ENCODE measurements around the gene KIF1A.
"Not testable (repeated sequence)": the region's sequence is repeated elsewhere in the genome, so short reads cannot be mapped to it uniquely, and the experiment has no call there.

Gene KIF1A

DNA sequence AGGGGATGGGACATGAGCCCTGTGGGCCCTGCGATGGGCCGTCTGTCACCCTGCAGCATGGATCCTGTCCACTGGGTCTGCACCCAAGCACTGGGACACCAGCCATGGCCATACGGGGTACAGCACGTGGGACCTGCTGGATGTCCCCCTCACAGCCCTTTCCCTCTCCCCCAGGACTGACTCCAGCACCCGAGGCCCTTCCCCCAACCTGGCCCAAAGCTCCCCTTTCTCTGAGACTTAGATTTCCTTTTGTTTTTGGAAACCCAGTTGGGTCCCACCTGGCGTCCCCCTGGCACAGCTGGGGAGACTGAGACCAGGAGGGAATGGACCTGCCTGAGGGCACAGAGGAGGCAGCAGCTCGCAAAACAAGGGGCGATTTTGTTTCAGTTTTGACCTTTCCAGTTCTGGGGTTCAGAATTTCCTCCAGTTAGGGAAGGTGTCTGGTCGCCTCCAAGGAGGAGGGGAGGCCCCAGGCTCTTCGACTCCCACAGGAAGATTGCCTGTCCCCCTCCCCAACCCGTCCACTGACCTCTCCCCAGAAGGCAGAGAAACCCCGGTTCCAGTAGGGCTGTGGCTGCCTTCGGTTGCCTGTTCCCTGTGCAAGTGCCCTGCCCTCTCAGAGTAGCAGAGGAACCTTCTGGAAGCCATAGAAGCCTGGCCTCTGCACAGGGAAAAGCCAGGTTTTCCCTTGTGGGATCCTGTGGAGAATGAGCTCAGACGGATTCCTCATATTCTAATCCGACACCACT is 135.9 kb downstream of the KIF1A start:
- not testable (repeated sequence) for DNase-seq

DNA sequence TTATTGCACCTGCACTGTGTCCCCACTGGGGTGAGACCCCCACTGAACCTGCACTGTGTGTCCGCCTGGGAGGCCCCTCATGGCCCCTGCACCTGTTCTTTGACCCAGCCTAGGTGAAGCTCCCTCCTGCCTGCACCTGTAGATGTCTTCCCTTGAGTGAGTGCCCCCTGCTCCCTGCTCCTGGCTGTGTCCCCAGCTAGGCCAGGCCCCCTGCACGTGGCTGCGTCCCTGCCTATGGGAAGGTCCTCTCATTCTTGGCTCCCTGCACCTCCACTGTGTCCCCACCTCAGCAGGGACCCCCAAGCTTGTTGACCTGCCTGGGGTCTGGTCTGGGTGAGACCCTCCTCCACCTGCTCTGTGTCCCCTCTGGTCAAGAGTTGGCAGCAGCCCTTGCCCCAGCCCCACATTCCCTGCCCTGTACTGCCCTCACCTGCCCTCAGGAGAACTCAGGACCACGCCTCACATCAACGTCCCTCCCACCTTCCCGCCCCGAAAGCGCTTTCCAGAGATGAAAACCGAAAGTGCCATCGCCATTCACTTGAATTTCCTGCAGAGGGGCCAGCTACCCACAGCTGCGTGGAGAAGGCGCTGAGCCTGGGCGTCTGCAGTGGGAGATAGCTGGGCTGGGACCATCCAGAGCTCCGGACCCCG is 136.6 kb downstream of the KIF1A start:
- not testable (repeated sequence) for DNase-seq

DNA sequence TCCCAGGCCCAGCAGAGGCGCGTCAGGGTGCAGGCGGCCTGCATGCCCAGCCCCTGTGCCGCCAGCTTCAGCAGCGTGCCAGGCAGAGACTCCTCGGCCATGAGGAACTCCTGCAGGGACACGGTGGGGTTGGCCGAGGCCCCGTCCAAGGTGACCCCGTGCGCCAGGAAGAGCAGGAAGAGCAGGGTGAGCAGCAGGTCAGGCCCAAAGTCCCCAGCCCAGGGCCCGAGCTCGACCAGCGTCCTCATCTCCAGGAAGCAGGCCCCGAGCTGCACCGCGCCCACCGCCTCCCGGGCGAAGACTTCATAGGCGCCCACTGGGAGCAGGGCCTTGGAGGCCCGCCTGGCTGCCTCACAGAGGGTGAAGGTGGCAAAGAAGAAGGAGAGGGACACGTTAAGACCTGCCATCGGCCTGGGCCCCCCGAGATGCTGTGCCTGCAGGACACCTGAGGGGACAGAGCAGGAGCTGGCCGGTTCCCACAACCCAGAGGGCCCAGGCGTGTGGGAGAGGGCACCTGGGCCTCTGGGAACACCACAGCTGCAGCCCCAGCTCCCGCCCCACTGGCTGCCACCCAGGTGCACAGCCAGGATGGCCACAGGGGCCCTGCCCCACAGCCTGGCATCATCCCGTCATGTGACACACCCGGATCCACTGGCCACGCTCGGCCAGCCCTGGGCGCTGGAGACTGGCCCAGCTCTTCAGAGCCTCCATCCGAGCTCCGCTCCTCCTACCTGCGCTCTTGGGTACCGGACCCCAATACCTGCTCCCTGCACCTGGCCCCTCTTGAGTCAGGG is 137.4 kb downstream of the KIF1A start, which contains the start of gene AQP12B:
AQP12B (minus strand) TSS at position 455 of the 794 bp plus-strand sequence; CDS start at position 407, 48 bp downstream.
- not testable (repeated sequence) for DNase-seq

DNA sequence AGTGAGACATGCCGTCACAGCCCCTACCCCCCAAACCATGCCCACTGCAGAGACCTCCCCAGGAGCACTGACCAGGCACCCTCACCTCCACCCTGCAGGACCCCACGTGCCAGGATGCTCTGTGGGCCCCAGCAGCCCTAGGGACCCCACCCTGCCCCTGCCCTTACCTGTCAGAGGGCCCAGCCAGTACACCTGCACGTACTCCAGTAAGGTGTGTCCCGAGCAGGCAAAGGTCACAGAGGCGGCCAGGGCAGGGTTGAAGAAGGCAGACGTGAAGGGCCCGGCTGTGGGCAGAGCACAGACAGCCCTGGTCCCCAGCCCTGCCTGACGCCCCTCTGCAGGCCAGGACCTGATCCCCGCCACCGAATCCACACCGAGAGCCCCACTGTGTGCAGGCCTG is 139.8 kb downstream of the KIF1A start:
- DNase-seq, result not testable (repeated sequence)

DNA sequence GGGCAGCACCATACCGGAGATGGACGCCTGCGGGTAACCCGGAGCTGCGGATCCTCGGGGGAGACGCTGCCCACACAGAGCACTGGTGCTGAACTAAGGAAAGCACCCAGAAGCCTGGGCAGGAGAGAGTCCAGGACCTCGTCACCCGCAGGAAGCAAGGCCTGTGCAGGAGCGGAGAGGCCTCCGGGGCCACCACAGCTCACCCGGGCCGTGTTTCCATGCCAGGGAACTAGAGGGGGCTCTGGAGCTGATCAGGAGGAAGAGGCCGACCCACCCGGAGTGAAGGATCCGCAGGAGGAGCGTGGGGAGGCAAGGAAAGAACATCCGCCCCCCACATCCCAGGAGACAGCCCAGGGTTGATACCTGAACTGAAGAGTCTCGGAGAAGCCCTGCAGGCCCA is 141.1 kb downstream of the KIF1A start:
- DNase-seq, result not testable (repeated sequence)

DNA sequence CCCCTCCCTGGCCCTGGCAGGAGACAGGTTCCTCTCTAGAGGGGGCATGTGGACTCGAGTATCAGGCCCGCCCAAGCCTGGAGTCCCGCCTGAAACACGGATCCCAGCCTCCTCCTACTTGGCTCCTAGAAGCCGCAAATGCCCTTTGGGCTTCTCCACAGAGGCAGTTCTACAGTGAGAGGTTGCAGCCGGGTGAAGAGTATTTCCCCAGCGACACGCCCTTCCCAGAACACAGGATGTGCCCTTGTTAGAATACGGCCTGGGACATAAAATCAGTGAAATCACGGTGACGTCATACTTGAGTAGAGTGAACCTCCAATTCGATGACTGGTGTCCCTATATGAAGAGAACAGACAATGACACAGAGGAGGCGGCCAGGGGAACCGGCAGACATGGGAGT is 142.0 kb downstream of the KIF1A start:
- DNase-seq, result not testable (repeated sequence)

DNA sequence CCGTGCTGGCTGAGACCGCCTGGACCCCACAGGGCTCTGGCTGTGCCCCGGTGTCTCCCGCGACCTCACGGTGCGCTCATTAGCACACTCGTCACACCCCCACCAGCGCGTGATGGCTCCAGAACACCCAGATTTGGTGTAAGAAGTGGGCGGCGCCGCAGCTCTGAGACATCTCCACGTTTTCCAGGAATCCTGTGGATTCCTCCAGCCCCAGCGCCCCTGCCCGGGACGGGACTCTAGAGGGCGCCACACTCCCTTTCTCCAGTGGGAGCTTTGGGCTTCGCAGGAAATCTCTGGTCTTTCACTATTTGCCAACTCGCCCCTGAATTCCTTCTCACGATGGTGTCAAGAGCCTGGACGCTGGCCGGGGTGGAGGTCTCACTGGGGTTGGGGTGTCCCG is 144.7 kb downstream of the KIF1A start:
- not testable (repeated sequence) for DNase-seq

DNA sequence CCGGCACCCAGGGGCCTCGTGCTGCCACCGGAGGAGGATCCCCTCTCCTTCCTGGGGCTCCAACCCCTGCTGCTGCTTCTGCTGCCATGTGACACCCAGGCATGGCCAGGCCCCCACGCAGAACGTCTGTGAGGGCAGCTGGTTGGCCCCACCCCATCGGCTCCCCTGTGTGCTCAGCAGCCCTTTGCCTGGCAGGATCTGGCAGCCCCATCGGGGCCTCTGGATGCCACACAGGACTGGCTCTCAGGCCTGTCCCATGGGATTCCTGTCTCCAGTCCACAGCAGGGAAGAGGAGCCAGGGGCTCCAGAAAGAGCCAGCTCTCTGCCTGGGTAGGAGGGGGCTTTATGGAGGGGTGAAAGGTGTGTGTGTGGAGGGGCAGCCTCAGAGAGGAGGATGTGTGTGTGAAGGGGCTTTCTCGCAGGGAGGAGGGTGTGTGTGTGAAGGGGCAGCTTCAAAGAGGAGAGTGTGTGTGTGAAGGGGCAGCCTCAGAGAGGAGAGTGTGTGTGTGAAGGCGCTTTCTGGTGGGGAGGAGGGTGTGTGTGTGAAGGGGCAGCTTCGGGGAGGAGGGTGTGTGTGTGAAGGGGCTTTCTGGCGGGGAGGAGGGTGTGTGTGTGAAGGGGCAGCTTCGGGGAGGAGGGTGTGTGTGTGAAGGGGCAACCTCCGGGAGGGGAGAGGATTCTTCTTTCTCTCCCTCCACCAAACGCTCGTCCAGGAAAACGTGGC is 145.4 kb downstream of the KIF1A start:
- DNase-seq, result not testable (repeated sequence)

DNA sequence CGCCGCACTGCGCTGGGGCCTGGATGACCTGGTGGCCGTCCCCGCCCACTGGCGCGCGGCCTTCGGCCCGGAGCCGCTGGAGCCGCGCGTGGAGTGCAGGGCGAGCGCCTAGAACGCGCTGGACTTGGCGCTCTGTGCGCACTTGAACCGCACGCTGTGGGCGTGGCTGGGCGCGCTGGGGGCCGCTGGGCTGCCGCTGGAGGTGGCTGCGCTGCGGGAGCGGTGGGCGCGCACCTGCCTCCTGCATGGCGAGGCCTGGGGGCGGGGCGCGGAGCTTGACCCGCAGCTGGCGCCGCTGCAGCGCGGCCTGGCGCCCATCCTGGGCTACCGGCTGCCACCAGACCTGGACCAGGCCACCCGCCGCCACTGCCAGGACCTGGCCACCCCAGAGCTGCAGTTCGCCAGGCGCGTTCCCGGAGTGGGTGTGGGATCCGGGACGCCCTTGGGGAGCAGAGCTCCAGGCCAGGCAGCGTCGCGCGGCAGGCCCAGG is 147.3 kb downstream of the KIF1A start:
- no peak for DNase-seq

DNA sequence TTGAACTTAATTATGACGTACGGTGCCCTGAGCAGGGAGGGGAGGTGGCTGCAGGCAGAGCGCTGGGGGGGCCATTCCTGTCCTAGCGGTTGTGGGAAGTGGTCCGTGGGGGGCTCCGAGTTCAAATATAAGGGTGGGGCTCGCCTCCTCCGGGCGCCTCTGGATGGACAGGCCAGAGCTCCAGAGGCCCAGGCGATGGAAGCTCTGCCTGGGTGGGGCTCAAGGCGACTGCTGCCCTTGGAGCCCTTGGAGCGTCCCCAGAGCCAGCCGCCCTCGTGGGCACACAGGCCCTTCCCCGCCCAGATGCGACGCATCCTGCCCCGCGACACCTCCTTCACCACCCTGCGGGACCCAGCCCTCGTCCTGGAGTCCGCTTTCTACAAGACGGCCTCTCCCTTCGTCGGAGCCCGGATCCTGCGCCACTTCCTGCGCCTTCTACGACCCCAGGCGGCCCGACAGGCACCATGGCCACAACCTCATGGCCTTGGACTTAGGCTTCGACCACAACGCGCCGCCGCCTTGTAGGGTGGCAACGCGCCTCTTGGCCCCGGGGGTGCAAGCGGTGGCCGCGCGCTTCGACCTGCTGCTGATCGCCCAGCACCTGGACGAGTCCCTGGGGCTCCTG is 147.8 kb downstream of the KIF1A start:
- no peak for DNase-seq

DNA sequence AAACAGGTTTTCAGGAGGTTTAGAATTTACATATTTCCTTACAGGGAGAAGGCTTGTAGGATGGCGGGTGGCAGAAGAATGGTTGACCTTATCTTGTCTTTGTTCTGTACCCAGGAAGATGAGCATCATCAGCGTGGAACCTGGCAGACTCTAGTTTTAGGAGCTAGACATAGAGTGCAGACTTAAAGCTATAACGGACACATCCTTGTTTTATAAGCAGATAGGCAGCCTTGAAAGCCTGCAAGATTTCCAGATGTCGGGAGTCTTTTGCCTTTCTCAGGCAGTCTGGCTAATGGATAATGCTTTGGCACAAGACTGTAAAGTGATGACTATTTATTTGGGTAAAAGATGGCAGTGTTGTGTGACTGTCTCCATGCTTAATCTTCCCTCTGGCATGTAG is 149.1 kb downstream of the KIF1A start:
- DNase-seq, result no peak

DNA sequence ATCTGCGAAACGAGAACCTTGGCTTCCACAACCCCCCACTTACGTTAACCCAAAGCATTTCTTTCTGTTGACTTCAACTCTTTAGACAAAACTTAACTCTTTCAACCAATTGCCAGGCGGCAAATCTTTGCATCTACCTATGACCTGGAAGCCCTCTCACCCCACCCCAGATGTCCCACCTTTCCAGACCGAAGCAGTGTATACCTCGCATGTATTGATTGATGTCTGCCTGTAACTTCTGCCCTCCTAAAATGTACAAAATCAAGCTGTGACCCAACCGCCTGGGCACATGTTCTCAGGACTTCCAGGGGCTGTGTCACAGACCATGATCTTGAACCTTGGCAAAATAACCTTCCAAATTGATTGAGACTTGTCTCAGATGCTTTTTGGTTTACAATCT is 149.6 kb downstream of the KIF1A start:
- no peak for DNase-seq

DNA sequence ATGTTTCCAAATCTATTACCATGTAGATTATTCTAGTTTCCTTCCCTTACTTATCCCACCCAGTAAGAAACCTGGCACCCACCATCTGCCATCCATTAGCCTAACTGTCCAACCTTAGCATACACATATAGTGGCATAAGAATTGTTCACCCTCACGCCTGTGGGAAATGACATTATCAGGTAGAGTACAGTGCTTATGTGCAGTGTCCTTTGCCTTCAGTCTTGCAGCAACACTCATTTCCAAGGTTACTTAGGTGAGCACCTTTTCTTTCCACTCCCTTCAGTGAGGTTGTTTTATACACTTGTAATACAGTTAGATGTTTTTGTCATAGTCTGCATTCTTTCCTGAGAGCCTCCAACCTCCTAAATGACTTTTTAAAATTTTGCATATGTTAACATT is 155.4 kb downstream of the KIF1A start:
- DNase-seq, result no peak

All from inflammatory macrophage (primary cell).